Spinal cord (tissue), 10 donors: Measurements from ENCODE around the gene CLEC14A. TPM values are rescaled to one million over a fixed set of nuclear protein-coding genes. Genes with fewer than 3 reads are reported as not detected.

Experiments used
- DNase-seq, 6 donors: peaks; one replicate each; pipeline versions ENCODE4 v3.0.0 to v3.0.0-alpha.2; 2013 to 2015; ENCODE audit warnings: low spot score in 6 of 6, low read depth in 4 of 6
- H3K27ac ChIP-seq: one replicate; pipeline ENCODE4 v1.5.1; 2013; ENCODE audit warnings: low read depth, low read length, control low read depth
- H3K27me3 ChIP-seq: one replicate; pipeline ENCODE4 v1.6.1; 2013; ENCODE audit warnings: low read length; ENCODE audit not compliant: control insufficient read depth, insufficient read depth
- H3K36me3 ChIP-seq: one replicate; pipeline ENCODE4 v1.6.1; 2013; ENCODE audit warnings: low read length; ENCODE audit not compliant: control insufficient read depth, insufficient read depth
- H3K4me1 ChIP-seq: one replicate; pipeline ENCODE4 v1.6.1; 2013; ENCODE audit warnings: low read length; ENCODE audit not compliant: control insufficient read depth, insufficient read depth
- H3K4me3 ChIP-seq: one replicate; pipeline ENCODE4 v1.5.1; 2013; ENCODE audit warnings: low read depth, low read length, control low read depth
- H3K9me3 ChIP-seq: one replicate; pipeline ENCODE4 v1.6.1; 2013; ENCODE audit warnings: low read length; ENCODE audit not compliant: control insufficient read depth, insufficient read depth
- WGBS: methylation state at CpG from one replicate; pipeline ENCODE4 v1.1.5; 2013; ENCODE audit warnings: missing lambda C conversion rate; ENCODE audit not compliant: insufficient coverage; 5-methylcytosine and 5-hydroxymethylcytosine counted together
- polyA plus RNA-seq, 2 donors: library from polyadenylated mRNA; unstranded; fragments of 120-200 nt; gene quantifications; one replicate each; pipeline ENCODE4 v1.2.1, GENCODE V29; 2013; ENCODE audit not compliant: insufficient read length in 2 of 2
- total RNA-seq, 2 donors: library from RNA; depleted of rRNA in 1 of 2; stranded (reverse); fragments of 120-200 nt in 1 of 2; fragments of >200 nt in 1 of 2; gene quantifications; one replicate each; pipeline versions ENCODE4 v1.2.3 to v1.2.4, GENCODE V29; 2013 to 2014
- donor health status: healthy.

CLEC14A gene
- total and polyA plus RNA-seq, 4 donors = 11.1 to 24.2 (median 12.6) TPM

DNA sequence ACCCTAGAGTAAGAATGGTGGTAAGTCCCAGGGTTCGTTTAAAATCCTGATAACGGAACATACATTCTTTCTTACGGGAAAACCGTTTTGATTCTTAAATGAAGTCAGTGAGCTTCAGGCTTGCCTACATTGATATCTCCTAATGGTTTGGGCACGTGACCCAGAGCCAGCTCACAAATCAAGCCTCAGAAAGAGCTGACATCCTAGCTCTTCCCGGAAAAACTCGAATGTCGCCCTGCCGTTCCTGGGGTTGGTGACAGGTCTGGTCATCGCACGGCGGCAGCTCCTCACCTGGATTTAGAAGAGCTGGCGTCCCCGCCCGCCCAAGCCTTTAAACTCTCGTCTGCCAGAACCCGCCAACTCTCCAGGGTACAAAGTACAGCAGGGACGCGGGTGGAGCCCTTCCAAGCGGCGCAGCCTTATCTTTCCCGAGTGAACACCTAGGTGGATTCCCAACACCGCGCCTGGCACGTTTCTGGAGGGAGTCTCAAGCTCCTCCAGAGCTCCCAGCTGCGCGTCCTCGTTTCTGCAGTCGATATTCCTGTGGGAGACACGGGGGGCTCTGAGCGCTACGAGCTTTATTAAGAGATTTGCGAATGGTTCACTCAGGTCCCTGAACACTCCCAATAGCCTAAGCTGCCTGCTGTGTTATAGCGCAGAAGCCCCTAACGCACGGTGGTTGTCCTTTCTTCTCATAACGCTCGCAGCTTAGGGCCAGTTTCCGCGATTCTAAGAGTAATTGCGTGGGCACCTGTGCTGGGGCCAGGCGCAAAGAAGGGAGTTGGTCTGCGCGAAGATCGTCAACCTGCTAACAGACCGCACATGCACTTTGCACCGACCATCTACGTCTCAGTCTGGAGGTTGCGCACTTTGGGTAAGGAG is 47.9 kb downstream of the CLEC14A start, which contains the start of gene SSTR1:
TSS of gene SSTR1 (plus strand) at position 169 of the 882 bp plus-strand sequence. CDS start 1,486 bp downstream, outside the sequence.
- Histone ChIP-seq H3K4me3 (peak within 1 kb of the TSS; percentile 48), H3K9me3 (peaks cover 3% of the 10 kb centered on the region), H3K27ac (peak within 1 kb of the TSS; percentile 44), H3K27me3 (peaks cover 44% of the 10 kb centered on the region), H3K36me3 (peaks cover 3% of the 10 kb centered on the region), H3K4me1 (peaks cover 42% of the 10 kb centered on the region)
- peak in 2 of 6 donors; percentile 44 to 80 for DNase-seq
- WGBS = under 1% methylated on average over 45 of the region's 49 CpGs

DNA sequence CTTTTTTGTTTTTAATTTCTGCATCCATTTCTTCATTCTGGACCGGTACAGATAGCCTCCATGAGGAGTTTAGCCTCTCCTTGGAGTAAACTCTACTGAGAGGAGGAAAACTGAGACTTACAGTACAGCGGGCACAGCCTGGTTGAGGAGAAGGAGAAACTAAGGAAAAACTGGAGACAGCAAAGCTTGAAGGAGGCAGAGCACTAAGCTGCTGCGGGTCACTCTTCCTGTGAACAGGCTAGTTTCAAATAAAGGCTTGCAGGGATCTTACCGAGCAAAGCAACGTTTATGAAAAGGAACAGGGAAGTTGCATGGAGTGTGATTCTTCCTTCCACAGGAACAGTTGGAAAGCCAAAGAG is 48.5 kb downstream of the CLEC14A start:
- Histone ChIP-seq H3K4me3 (peak overlapping the region; percentile 10), H3K36me3 (peaks cover 3% of the 10 kb centered on the region), H3K4me1 (peaks cover 42% of the 10 kb centered on the region), H3K9me3 (peaks cover 3% of the 10 kb centered on the region), H3K27ac (no peak overlapping the region), H3K27me3 (peaks cover 44% of the 10 kb centered on the region)
- 23% methylated on average over 2 of the region's 5 CpGs for WGBS
- DNase-seq = no peak

DNA sequence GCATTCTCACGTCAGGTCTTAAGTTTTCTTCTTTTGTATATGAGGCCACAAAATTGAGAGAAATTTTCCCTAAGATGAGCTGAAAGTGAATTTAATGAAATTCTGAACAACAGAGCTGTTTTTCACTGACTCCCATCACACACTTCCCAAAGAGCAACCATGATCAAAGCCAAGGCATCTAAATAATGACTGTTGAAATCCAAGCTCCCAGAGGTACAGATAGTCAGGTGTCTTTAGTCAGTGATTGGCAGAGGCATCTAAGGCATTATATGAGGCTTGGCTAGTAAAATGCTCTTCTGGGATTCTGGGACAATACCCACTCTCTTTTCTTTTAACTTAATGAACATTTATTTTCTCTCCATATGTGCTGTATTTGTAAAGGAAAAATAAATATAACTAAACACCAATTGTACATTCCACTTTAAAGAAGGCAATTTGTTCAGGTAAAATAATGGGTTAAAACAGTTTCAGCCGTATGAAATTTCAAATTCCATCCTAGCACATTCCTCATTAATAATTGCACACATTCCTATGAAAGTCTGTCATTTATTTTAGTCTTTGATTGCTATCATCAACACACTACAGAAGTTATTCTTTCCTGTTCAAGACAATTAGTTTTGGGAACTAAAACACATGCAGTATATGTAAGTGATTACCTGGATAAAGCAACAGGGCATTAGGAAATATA is 49.1 kb downstream of the CLEC14A start:
- Histone ChIP-seq H3K36me3 (peaks cover 3% of the 10 kb centered on the region), H3K4me3 (no peak overlapping the region), H3K4me1 (peaks cover 42% of the 10 kb centered on the region), H3K27ac (no peak overlapping the region), H3K9me3 (peaks cover 3% of the 10 kb centered on the region), H3K27me3 (peaks cover 41% of the 10 kb centered on the region)
- no CpG with 5 or more reads among the region's 2 CpGs for WGBS
- DNase-seq = no peak

GRCh38 chr14:38205949-38206665 is 49.8 kb downstream of the CLEC14A start:
- WGBS = no CpG with 5 or more reads among the region's 5 CpGs
- peaks cover 35% of the 10 kb centered on the region for H3K4me1 ChIP-seq
- no peak overlapping the region for H3K4me3 ChIP-seq
- peaks cover 3% of the 10 kb centered on the region for H3K9me3 ChIP-seq
- H3K27ac ChIP-seq = no peak overlapping the region
- DNase-seq = no peak
- H3K27me3 ChIP-seq = peaks cover 33% of the 10 kb centered on the region
- peaks cover 3% of the 10 kb centered on the region for H3K36me3 ChIP-seq

- Histone ChIP-seq H3K36me3 (peaks cover 1% of the 10 kb centered on the region), H3K27me3 (peaks cover 25% of the 10 kb centered on the region), H3K4me1 (peaks cover 26% of the 10 kb centered on the region), H3K27ac (no peak overlapping the region), H3K9me3 (peaks cover 3% of the 10 kb centered on the region), H3K4me3 (no peak overlapping the region)
- no peak for DNase-seq
- WGBS = 88% methylated on average over 1 of the region's 5 CpGs
Observed at GRCh38 chr14:38205119-38205813, 50.6 kb downstream of the CLEC14A start.

- Histone ChIP-seq H3K9me3 (peaks cover 3% of the 10 kb centered on the region), H3K4me1 (peaks cover 21% of the 10 kb centered on the region), H3K27me3 (peaks cover 19% of the 10 kb centered on the region), H3K36me3 (no peaks in the 10 kb centered on the region), H3K4me3 (no peak overlapping the region), H3K27ac (no peak overlapping the region)
- DNase-seq = no peak
Observed at GRCh38 chr14:38204719-38205115, 51.2 kb downstream of the CLEC14A start.

Other genes starting within 250 kb of the CLEC14A start
- 10 to 100 TPM in 1 of 2 donors, 1 to 10 TPM in 1; 1.7 to 18.1 TPM for gene SSTR1, start 48.2 kb downstream of the CLEC14A start, total RNA-seq
- 10 to 100 TPM; 28.4 to 33.9 TPM for gene SSTR1, start 48.2 kb downstream of the CLEC14A start, polyA plus RNA-seq